Upper lobe of left lung (tissue), 6 donors: Measurements from ENCODE around the gene TMEM269. TPM values are rescaled to one million over a fixed set of nuclear protein-coding genes. Genes with fewer than 3 reads are reported as not detected.

Source experiments
- ATAC-seq, 2 donors: fragments of 200-7000 bp; cut with Tn5 transposase; one replicate each; pipeline ENCODE4 v1.9.1; 2022; ENCODE audit warnings: mild to moderate bottlenecking in 2 of 2, moderate library complexity in 2 of 2; ENCODE audit not compliant: low FRiP score in 2 of 2
- DNase-seq, 2 donors: peaks; one replicate each; pipeline ENCODE4 v3.0.0-alpha.2; 2019 to 2020
- H3K27ac ChIP-seq, 4 donors: fragments of 200-600 bp; sonication (generic); one replicate each; pipeline ENCODE4 v1.5.1; 2016 to 2019
- H3K27me3 ChIP-seq, 4 donors: fragments of 200-600 bp; sonication (generic); one replicate each; pipeline ENCODE4 v1.5.1; 2017 to 2019
- H3K36me3 ChIP-seq, 4 donors: fragments of 200-600 bp; sonication (generic); one replicate each; pipeline ENCODE4 v1.5.1; 2016 to 2019
- H3K4me1 ChIP-seq, 4 donors: fragments of 200-600 bp; sonication (generic); one replicate each; pipeline ENCODE4 v1.5.1; 2018 to 2019
- H3K4me3 ChIP-seq, 4 donors: fragments of 200-600 bp; sonication (generic); one replicate each; pipeline ENCODE4 v1.5.1; 2017 to 2019; ENCODE audit warnings: mild to moderate bottlenecking in 2 of 4, moderate library complexity in 1 of 4
- H3K9me3 ChIP-seq, 4 donors: fragments of 200-600 bp; sonication (generic); one replicate each; pipeline ENCODE4 v1.5.1; 2018 to 2019
- EP300 ChIP-seq, 4 donors: sonication (generic); formaldehyde crosslinking; IDR thresholded peaks; one replicate each; pipeline ENCODE4 v1.5.1; 2017; ENCODE audit warnings: antibody characterized with exemption in 4 of 4, control low read depth in 2 of 4
- POLR2A ChIP-seq, 4 donors: fragments of 450-650 bp; IDR thresholded peaks; one replicate each; pipeline ENCODE4 v1.5.1; 2016 to 2017; ENCODE audit warnings: antibody characterized with exemption in 4 of 4, mild to moderate bottlenecking in 2 of 4
- POLR2AphosphoS5 ChIP-seq, 2 donors: sonication (generic); formaldehyde crosslinking; IDR thresholded peaks; one replicate each; pipeline ENCODE4 v1.5.1; 2017; ENCODE audit warnings: antibody characterized with exemption in 2 of 2
- WGBS, 2 donors: methylation state at CpG; one replicate each; pipeline ENCODE4 v1.1.5; 2017 to 2018; 5-methylcytosine and 5-hydroxymethylcytosine counted together
- total RNA-seq, 6 donors: library from RNA; depleted of rRNA in 4 of 6; stranded (reverse); fragments of >200 nt in 4 of 6; gene quantifications; one replicate each; pipeline versions ENCODE4 v1.1.0 to v1.2.1, GENCODE V29; 2016 to 2021
- TF ChIP-seq, protein P1 (sequence below), 6 experiments: fragments of 450-650 bp in 4 of 6; fragments of 200-600 bp in 2 of 6; sonication (generic) in 2 of 6; IDR thresholded peaks; one replicate each; pipeline ENCODE4 v1.5.1; 2016 to 2019; ENCODE audit warnings: antibody characterized with exemption in 6 of 6
- donor health status: DM: no; HTN: no; CAD: no; lungs with moderate emphysema.
- donor health status: DM: no; HTN: yes; CAD: no; lungs with severe emphysema.

Gene TMEM269
- total RNA-seq, 6 donors from 2014 or later: 0.07 to 2.1 (median 0.14) TPM; not detected in 2

DNA sequence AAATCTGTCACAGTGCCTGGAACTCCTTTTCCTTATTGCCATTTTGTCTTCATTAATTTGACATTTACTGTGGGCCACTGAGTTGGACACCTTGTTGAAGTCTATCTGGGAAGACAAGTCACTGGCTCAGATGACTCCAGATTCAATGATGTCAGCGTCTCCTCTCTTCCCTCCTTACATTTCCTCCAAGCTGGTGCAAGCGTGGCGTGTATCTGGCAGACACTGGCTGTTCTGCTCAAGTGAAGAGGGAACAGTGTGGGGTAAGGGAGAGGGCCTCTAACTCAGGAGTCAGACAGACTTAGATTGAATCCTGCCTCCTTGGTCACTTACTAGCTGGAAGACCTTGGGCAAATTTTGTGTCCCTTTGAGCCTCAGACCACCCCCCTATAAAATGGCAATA lies 52.9 kb downstream of the TMEM269 start:
- Histone ChIP-seq H3K4me3 (no peak overlapping the region), H3K27me3 (no peaks in the 10 kb centered on the region), H3K4me1 (no peaks in the 10 kb centered on the region), H3K27ac (peak overlapping the region in 1 of 4 donors; percentile 19), H3K36me3 (peaks cover 0 to 3% (median 1%) of the 10 kb centered on the region in 4 donors), H3K9me3 (no peaks in the 10 kb centered on the region)
- ATAC-seq: peak in 1 of 2 donors; percentile 53
- TF ChIP-seq EP300 (IDR thresholded peaks at IDR 0.05) (no peak), POLR2AphosphoS5 (IDR thresholded peaks at IDR 0.05) (no peak), POLR2A (IDR thresholded peaks at IDR 0.05) (no peak)
- TF ChIP-seq, protein P1, sequence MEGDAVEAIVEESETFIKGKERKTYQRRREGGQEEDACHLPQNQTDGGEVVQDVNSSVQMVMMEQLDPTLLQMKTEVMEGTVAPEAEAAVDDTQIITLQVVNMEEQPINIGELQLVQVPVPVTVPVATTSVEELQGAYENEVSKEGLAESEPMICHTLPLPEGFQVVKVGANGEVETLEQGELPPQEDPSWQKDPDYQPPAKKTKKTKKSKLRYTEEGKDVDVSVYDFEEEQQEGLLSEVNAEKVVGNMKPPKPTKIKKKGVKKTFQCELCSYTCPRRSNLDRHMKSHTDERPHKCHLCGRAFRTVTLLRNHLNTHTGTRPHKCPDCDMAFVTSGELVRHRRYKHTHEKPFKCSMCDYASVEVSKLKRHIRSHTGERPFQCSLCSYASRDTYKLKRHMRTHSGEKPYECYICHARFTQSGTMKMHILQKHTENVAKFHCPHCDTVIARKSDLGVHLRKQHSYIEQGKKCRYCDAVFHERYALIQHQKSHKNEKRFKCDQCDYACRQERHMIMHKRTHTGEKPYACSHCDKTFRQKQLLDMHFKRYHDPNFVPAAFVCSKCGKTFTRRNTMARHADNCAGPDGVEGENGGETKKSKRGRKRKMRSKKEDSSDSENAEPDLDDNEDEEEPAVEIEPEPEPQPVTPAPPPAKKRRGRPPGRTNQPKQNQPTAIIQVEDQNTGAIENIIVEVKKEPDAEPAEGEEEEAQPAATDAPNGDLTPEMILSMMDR (IDR thresholded peaks at IDR 0.05): no peak
- DNase-seq: no peak
- WGBS, 2 donors: 58 to 60% methylated on average over 3 of the region's 3 CpGs

DNA sequence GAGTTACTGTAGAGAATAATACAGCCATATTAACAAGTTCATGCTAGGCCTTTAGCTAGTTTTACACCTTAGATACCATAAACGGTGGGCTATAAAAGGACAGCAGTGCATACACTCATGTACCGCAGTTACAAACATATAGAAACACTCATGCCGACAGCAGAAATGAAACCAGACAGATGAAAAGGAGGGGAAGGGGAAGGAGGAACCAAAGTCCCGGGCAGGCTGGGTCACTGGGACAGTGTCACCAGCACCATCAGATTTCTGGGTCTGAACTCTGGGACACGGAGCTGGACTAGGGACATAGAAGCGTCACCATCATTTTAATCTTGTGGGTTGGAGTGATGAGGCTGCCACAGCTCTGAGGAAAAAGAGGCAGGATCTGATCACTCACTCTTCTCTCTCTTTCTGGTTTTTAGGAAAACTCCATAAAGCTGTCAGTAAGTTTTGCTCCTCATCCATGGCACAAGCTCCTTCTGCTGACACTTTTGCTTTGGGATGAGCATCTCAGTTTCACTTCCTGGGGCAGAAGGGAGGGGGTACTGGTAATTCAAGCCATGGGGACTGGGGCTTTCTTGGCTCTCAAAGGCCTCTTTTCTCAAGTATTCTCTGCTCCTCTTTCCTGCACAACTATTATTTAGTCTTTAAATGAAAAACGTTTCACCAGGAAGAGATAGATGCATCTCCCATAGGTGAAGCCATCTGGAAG lies 53.8 kb downstream of the TMEM269 start:
- ATAC-seq: peak in 1 of 2 donors; percentile 72
- peak overlapping the region in 1 of 4 donors; percentile 19 for H3K27ac ChIP-seq
- WGBS, 2 donors: 81 to 83% methylated on average over 7 of the region's 7 CpGs
- peak in 1 of 2 donors; percentile 33 for DNase-seq
- no peak overlapping the region for H3K4me3 ChIP-seq
- no peaks in the 10 kb centered on the region for H3K4me1 ChIP-seq
- TF ChIP-seq EP300 (IDR thresholded peaks at IDR 0.05) (no peak), POLR2AphosphoS5 (IDR thresholded peaks at IDR 0.05) (no peak), POLR2A (IDR thresholded peaks at IDR 0.05) (no peak)
- TF ChIP-seq, protein P1 (IDR thresholded peaks at IDR 0.05): no peak
- no peaks in the 10 kb centered on the region for H3K9me3 ChIP-seq
- no peaks in the 10 kb centered on the region for H3K27me3 ChIP-seq
- H3K36me3 ChIP-seq: peaks cover 0 to 9% (median 5%) of the 10 kb centered on the region in 4 donors

DNA sequence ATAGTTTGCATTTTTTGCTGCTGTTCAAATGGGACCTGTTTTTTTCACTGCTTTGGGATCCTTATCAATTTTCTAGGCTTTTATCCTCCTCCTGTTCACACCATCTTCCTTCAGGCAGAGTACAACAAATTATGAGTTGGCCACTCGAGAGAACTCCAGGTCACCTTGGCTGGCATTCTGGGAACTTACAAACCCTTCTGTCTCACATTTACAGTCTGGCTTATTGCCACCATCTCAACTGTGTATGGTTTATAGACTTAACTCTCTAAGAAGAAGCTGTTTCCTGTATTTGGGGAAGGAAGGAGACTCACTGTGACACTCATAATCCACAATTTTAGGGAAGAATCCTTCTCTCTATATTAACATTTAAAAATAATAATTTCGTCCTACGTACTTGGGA lies 56.2 kb downstream of the TMEM269 start:
- 68 to 75% methylated on average over 3 of the region's 3 CpGs for WGBS, 2 donors
- TF ChIP-seq POLR2AphosphoS5 (IDR thresholded peaks at IDR 0.05) (no peak), EP300 (IDR thresholded peaks at IDR 0.05) (no peak), POLR2A (IDR thresholded peaks at IDR 0.05) (no peak)
- TF ChIP-seq, protein P1 (IDR thresholded peaks at IDR 0.05): no peak
- H3K36me3 ChIP-seq: peaks cover 0 to 9% (median 5%) of the 10 kb centered on the region in 4 donors
- H3K27ac ChIP-seq: no peak overlapping the region
- DNase-seq (no peak), ATAC-seq (no peak)
- no peaks in the 10 kb centered on the region for H3K27me3 ChIP-seq
- H3K4me1 ChIP-seq: peaks cover 4 to 12% (median 5%) of the 10 kb centered on the region in 4 donors
- no peak overlapping the region for H3K4me3 ChIP-seq
- H3K9me3 ChIP-seq: no peaks in the 10 kb centered on the region

DNA sequence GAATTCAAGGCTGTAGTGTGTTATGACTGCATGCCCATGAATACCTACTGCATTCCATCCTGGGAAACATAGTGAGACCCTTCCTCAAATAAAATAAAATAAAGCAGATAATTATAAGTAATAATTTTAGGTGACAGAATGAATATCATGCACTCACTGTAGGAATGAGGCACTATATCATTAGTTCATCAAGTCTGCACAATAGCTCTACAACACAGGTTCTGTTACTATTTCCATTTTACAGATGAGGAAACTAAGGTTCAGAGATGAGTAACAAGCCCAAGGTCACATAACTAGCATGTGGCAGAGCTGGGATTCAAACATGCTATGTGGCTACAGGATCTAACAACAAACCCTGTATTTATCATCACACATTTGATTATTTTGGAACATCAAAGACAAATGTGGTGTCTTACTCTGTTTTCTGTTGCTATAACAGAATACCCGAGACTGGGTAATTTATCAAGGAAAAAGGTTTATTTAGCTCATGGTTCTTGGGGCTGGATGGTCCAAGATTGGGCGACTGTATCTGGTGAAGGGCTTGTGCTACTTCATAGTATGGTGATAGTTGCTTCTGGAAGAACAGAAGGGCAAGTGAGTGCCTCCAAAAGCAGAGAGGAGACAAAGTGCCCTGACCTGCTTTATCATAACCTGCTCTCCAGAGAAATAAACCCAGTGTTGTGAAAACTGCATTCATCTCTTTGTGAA lies 56.8 kb downstream of the TMEM269 start:
- TF ChIP-seq POLR2AphosphoS5 (IDR thresholded peaks at IDR 0.05) (no peak), EP300 (IDR thresholded peaks at IDR 0.05) (no peak), POLR2A (IDR thresholded peaks at IDR 0.05) (no peak)
- TF ChIP-seq, protein P1 (IDR thresholded peaks at IDR 0.05): no peak
- WGBS, 2 donors: 94 to 96% methylated on average over 2 of the region's 2 CpGs
- H3K4me3 ChIP-seq: no peak overlapping the region
- ATAC-seq: no peak
- peaks cover 4 to 12% (median 6%) of the 10 kb centered on the region in 4 donors for H3K4me1 ChIP-seq
- no peak overlapping the region for H3K27ac ChIP-seq
- no peaks in the 10 kb centered on the region for H3K27me3 ChIP-seq
- no peak for DNase-seq
- H3K9me3 ChIP-seq: no peaks in the 10 kb centered on the region
- H3K36me3 ChIP-seq: peaks cover 0 to 9% (median 5%) of the 10 kb centered on the region in 4 donors
